ENCODE data around the gene ANXA11. TPM values are rescaled to one million over a fixed set of nuclear protein-coding genes. Genes with fewer than 3 reads are reported as not detected.

ANXA11 gene
- total and polyA plus RNA-seq, 9 of the 15 experiments (the other 6 are each of a cell fraction or from before 2014, with no cell fraction given) = 43.6 to 212 (median 109) TPM

DNA sequence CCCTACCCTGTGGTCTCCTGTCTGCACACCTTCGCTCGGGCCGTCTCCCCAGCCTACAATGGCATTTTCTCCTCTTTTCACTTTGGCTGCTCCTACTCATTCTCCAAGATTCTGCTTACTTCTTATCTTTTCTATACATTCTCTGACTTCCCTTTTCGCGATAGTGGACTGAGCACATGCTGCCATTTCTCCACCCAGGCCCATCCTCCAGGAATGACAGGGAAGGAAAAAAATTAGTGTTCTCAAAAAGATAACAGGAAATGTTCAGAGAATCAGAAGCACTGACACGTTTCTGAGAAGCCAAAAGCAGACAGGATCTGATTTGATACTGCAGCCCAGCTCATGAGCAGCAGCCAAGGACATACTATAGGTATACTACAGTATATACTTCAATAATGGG is 6.4 kb upstream of the ANXA11 start (continued):
- TF ChIP-seq, protein P1, sequence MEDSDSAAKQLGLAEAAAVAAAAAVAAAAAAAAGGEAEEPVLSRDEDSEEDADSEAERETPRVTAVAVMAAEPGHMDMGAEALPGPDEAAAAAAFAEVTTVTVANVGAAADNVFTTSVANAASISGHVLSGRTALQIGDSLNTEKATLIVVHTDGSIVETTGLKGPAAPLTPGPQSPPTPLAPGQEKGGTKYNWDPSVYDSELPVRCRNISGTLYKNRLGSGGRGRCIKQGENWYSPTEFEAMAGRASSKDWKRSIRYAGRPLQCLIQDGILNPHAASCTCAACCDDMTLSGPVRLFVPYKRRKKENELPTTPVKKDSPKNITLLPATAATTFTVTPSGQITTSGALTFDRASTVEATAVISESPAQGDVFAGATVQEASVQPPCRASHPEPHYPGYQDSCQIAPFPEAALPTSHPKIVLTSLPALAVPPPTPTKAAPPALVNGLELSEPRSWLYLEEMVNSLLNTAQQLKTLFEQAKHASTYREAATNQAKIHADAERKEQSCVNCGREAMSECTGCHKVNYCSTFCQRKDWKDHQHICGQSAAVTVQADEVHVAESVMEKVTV (CRISPR knock-in tag; IDR thresholded peaks at IDR 0.05) = no peak
- TF ChIP-seq NUFIP1 (IDR thresholded peaks at IDR 0.05; ENCODE audit: partially characterized antibody) = no peak
- peak; percentile 64; the same call in 1 of the 2 replicates for TF ChIP-seq GATA2 (CRISPR knock-in tag; IDR thresholded peaks at IDR 0.05)
- TF ChIP-seq KDM1A (IDR thresholded peaks at IDR 0.05) = peak; percentile 88 to 90
- no peak for TF ChIP-seq PRPF4 (IDR thresholded peaks at IDR 0.05; ENCODE audit: insufficient read depth, low read depth, low read length, poor library complexity, severe bottlenecking)
- TF ChIP-seq, protein P2, sequence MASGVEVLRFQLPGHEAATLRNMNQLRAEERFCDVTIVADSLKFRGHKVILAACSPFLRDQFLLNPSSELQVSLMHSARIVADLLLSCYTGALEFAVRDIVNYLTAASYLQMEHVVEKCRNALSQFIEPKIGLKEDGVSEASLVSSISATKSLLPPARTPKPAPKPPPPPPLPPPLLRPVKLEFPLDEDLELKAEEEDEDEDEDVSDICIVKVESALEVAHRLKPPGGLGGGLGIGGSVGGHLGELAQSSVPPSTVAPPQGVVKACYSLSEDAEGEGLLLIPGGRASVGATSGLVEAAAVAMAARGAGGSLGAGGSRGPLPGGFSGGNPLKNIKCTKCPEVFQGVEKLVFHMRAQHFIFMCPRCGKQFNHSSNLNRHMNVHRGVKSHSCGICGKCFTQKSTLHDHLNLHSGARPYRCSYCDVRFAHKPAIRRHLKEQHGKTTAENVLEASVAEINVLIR (CRISPR knock-in tag; IDR thresholded peaks at IDR 0.05) = no peak
- TF ChIP-seq, protein P3, sequence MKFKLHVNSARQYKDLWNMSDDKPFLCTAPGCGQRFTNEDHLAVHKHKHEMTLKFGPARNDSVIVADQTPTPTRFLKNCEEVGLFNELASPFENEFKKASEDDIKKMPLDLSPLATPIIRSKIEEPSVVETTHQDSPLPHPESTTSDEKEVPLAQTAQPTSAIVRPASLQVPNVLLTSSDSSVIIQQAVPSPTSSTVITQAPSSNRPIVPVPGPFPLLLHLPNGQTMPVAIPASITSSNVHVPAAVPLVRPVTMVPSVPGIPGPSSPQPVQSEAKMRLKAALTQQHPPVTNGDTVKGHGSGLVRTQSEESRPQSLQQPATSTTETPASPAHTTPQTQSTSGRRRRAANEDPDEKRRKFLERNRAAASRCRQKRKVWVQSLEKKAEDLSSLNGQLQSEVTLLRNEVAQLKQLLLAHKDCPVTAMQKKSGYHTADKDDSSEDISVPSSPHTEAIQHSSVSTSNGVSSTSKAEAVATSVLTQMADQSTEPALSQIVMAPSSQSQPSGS (CRISPR knock-in tag; IDR thresholded peaks at IDR 0.05) = no peak
- no peak for TF ChIP-seq ZNF75A (CRISPR knock-in tag; IDR thresholded peaks at IDR 0.05)
- no peak for TF ChIP-seq FUS (optimal IDR thresholded peaks at IDR 0.05; ENCODE audit: low read depth, low read length)
- peak; percentile 90 for TF ChIP-seq CTBP1 (IDR thresholded peaks at IDR 0.05; ENCODE audit: borderline replicate concordance)
- TF ChIP-seq ATF1 (CRISPR knock-in tag; IDR thresholded peaks at IDR 0.05) = no peak
- no peak for TF ChIP-seq ATF1 (tag; IDR thresholded peaks at IDR 0.05)
- no peak for TF ChIP-seq U2AF1 (optimal IDR thresholded peaks at IDR 0.05; ENCODE audit: low read depth, low read length)
- no peak for TF ChIP-seq RBM22 (IDR thresholded peaks at IDR 0.05; ENCODE audit: low read depth, low read length, poor library complexity, severe bottlenecking)
- TF ChIP-seq, protein P4, sequence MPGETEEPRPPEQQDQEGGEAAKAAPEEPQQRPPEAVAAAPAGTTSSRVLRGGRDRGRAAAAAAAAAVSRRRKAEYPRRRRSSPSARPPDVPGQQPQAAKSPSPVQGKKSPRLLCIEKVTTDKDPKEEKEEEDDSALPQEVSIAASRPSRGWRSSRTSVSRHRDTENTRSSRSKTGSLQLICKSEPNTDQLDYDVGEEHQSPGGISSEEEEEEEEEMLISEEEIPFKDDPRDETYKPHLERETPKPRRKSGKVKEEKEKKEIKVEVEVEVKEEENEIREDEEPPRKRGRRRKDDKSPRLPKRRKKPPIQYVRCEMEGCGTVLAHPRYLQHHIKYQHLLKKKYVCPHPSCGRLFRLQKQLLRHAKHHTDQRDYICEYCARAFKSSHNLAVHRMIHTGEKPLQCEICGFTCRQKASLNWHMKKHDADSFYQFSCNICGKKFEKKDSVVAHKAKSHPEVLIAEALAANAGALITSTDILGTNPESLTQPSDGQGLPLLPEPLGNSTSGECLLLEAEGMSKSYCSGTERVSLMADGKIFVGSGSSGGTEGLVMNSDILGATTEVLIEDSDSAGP (CRISPR knock-in tag; IDR thresholded peaks at IDR 0.05) = no peak
- no peak for TF ChIP-seq ERF (CRISPR knock-in tag; IDR thresholded peaks at IDR 0.05)
- TF ChIP-seq ZNF124 (CRISPR knock-in tag; IDR thresholded peaks at IDR 0.05) = no peak
- no peak for TF ChIP-seq HEY1 (CRISPR knock-in tag; IDR thresholded peaks at IDR 0.05; ENCODE audit: borderline replicate concordance)
- no peak for TF ChIP-seq ZNF780A (CRISPR knock-in tag; IDR thresholded peaks at IDR 0.05)
- no peak for TF ChIP-seq BRD9 (IDR thresholded peaks at IDR 0.05; ENCODE audit: low read depth, partially characterized antibody)
- TF ChIP-seq SMAD4 (CRISPR knock-in tag; conservative IDR thresholded peaks at IDR 0.05) = peak; percentile 67
- TF ChIP-seq HDAC2 (IDR thresholded peaks at IDR 0.05) = peak; percentile 95

Data from K562 (cell line).